Ascending aorta (tissue), 2 donors: ENCODE measurements around the gene PYGL. TPM values are rescaled to one million over a fixed set of nuclear protein-coding genes. Genes with fewer than 3 reads are reported as not detected.

ENCODE experiments used
- DNase-seq, 2 donors: peaks; one replicate each; pipeline ENCODE4 v3.0.0-alpha.2; 2019; ENCODE audit warnings: low spot score in 2 of 2
- H3K27ac ChIP-seq, 2 donors: fragments of 200-600 bp; sonication (generic); one replicate each; pipeline ENCODE4 v1.5.1; 2016 to 2017; ENCODE audit warnings: mild to moderate bottlenecking in 1 of 2
- H3K27me3 ChIP-seq: fragments of 200-600 bp; sonication (generic); one replicate; pipeline ENCODE4 v1.5.1; 2017
- H3K36me3 ChIP-seq, 2 donors: fragments of 200-600 bp; sonication (generic); one replicate each; pipeline ENCODE4 v1.5.1; 2016
- H3K4me1 ChIP-seq, 2 donors: fragments of 200-600 bp; sonication (generic); one replicate each; pipeline ENCODE4 v1.5.1; 2016 to 2017; ENCODE audit warnings: mild to moderate bottlenecking in 1 of 2
- H3K4me3 ChIP-seq, 2 donors: fragments of 200-600 bp; sonication (generic); one replicate each; pipeline ENCODE4 v1.5.1; 2016 to 2017; ENCODE audit warnings: mild to moderate bottlenecking in 1 of 2
- H3K9me3 ChIP-seq, 2 donors: fragments of 200-600 bp; sonication (generic); one replicate each; pipeline ENCODE4 v1.5.1; 2016
- CTCF ChIP-seq, 3 experiments: fragments of 200-600 bp in 2 of 3; fragments of 450-650 bp in 1 of 3; sonication (generic) in 2 of 3; IDR thresholded peaks; one replicate each; pipeline ENCODE4 v1.5.1; 2016 to 2019; ENCODE audit warnings: antibody characterized with exemption in 3 of 3, mild to moderate bottlenecking in 1 of 3, moderate library complexity in 1 of 3
- intact Hi-C: fragments of 100-400 bp; cut with DNase I; formaldehyde crosslinking; loops from one replicate; pipeline ENCODE4 v1.15.1; 2023
- total RNA-seq: library from RNA; depleted of rRNA; stranded (reverse); fragments of >200 nt; gene quantifications from one replicate; pipeline ENCODE4 v1.1.0, GENCODE V29; 2016

Gene PYGL
- total RNA-seq, 1 donor from 2014 or later: 13.8 TPM

GRCh38 chr14:50936016-50936340, 8.3 kb downstream of the PYGL start:
- Histone ChIP-seq H3K36me3 (peaks cover 7 to 34% of the 10 kb centered on the region in 2 donors), H3K4me3 (no peak overlapping the region), H3K27me3 (no peaks in the 10 kb centered on the region), H3K4me1 (no peaks in the 10 kb centered on the region), H3K27ac (no peak overlapping the region), H3K9me3 (no peaks in the 10 kb centered on the region)
- no peak for DNase-seq
- intact Hi-C loops: no loop called here
- TF ChIP-seq CTCF (IDR thresholded peaks at IDR 0.05): no peak

- Histone ChIP-seq H3K4me3 (no peak overlapping the region), H3K4me1 (no peaks in the 10 kb centered on the region), H3K27ac (no peak overlapping the region), H3K36me3 (peaks cover 9 to 39% of the 10 kb centered on the region in 2 donors), H3K27me3 (no peaks in the 10 kb centered on the region), H3K9me3 (no peaks in the 10 kb centered on the region)
- intact Hi-C loops: no loop called here
- no peak for DNase-seq
- no peak for TF ChIP-seq CTCF (IDR thresholded peaks at IDR 0.05)
These were observed 8.9 kb downstream of the PYGL start for GRCh38 chr14:50935126-50936015.

- Histone ChIP-seq H3K4me3 (no peak overlapping the region), H3K4me1 (no peaks in the 10 kb centered on the region), H3K36me3 (peaks cover 23 to 58% of the 10 kb centered on the region in 2 donors), H3K27me3 (no peaks in the 10 kb centered on the region), H3K27ac (no peak overlapping the region), H3K9me3 (no peaks in the 10 kb centered on the region)
- intact Hi-C loops: no loop called here
- TF ChIP-seq CTCF (IDR thresholded peaks at IDR 0.05): no peak
- DNase-seq: no peak
These were observed 11.4 kb downstream of the PYGL start for GRCh38 chr14:50932592-50933495.

- DNase-seq: no peak
- peaks cover 23 to 59% of the 10 kb centered on the region in 2 donors for H3K36me3 ChIP-seq
- H3K9me3 ChIP-seq: no peaks in the 10 kb centered on the region
- H3K4me3 ChIP-seq: no peak overlapping the region
- no peaks in the 10 kb centered on the region for H3K27me3 ChIP-seq
- H3K27ac ChIP-seq: no peak overlapping the region
- intact Hi-C loops: no loop called here
- H3K4me1 ChIP-seq: no peaks in the 10 kb centered on the region
- TF ChIP-seq CTCF (IDR thresholded peaks at IDR 0.05): no peak
These were observed 12.1 kb downstream of the PYGL start for GRCh38 chr14:50932156-50932555.

- intact Hi-C loops: no loop called here
- TF ChIP-seq CTCF (IDR thresholded peaks at IDR 0.05): no peak
- peaks cover 23 to 56% of the 10 kb centered on the region in 2 donors for H3K36me3 ChIP-seq
These were observed 12.7 kb downstream of the PYGL start for GRCh38 chr14:50931559-50931958.

More at GRCh38 chr14:50931559-50931958, 12.7 kb downstream of the PYGL start:
- Histone ChIP-seq H3K4me3 (no peak overlapping the region), H3K9me3 (no peaks in the 10 kb centered on the region), H3K27ac (no peak overlapping the region), H3K27me3 (no peaks in the 10 kb centered on the region), H3K4me1 (no peaks in the 10 kb centered on the region)
- no peak for DNase-seq
